Stimulated activated CD4-positive, alpha-beta T cell treated with anti-CD3 and anti-CD28 coated beads, TNF-alpha, amount 100 ng/mL, for 24 hours (primary cell): ENCODE results near the gene CCDC142.

Experiments used
- DNase-seq, 3 experiments: peaks; one replicate each; pipeline ENCODE4 v3.0.0-alpha.2; 2020; ENCODE audit warnings: low read depth in 3 of 3

Gene CCDC142

GRCh38 chr2:74482801-74483674 is at the start of gene CCDC142, which contains the start of gene TTC31:
Gene CCDC142, minus strand, starts transcription at chr2:74482998. Its CDS starts 161 bp downstream, at chr2:74482837.
Gene TTC31, plus strand, starts transcription at chr2:74483081. Its CDS starts 15 bp downstream, at chr2:74483096.
- DNase-seq, result peak; percentile 85 to 93 (median 93)

- no peak for DNase-seq
Measured at GRCh38 chr2:74532222-74532621, 49.4 kb upstream of the CCDC142 start.

- DNase-seq, result no peak
Measured at GRCh38 chr2:74531666-74532065, 48.9 kb upstream of the CCDC142 start.

GRCh38 chr2:74530239-74531187 is 47.7 kb upstream of the CCDC142 start:
- DNase-seq, result peak in 1 of 3 experiments; percentile 46

- DNase-seq, result peak; percentile 84 to 96 (median 87)
Measured at GRCh38 chr2:74529357-74530238, 46.8 kb upstream of the CCDC142 start, which contains the start of the genes AUP1 and HTRA2. Gene AUP1, minus strand, starts transcription at chr2:74529706. Its CDS starts 77 bp downstream, at chr2:74529629. Gene HTRA2, plus strand, starts transcription at chr2:74529933. Its CDS starts 74 bp downstream, at chr2:74530007.

- DNase-seq, result no peak
Measured at GRCh38 chr2:74528600-74529356, 46.0 kb upstream of the CCDC142 start.

GRCh38 chr2:74527741-74528140 is 44.9 kb upstream of the CCDC142 start:
- DNase-seq, result no peak

- DNase-seq, result no peak
Measured at GRCh38 chr2:74526649-74527230, 43.9 kb upstream of the CCDC142 start.

GRCh38 chr2:74525717-74526648 is 43.2 kb upstream of the CCDC142 start, which contains the start of gene DQX1:
Gene DQX1, minus strand, starts transcription at chr2:74526231. Its CDS starts 502 bp downstream, at chr2:74525729.
- DNase-seq, result no peak

- no peak for DNase-seq
Measured at GRCh38 chr2:74524955-74525716, 42.3 kb upstream of the CCDC142 start.

- no peak for DNase-seq
Measured at GRCh38 chr2:74524005-74524404, 41.2 kb upstream of the CCDC142 start.

GRCh38 chr2:74522516-74522915 is 39.7 kb upstream of the CCDC142 start:
- DNase-seq, result no peak

- no peak for DNase-seq
Measured at GRCh38 chr2:74516650-74517049, 33.9 kb upstream of the CCDC142 start.

GRCh38 chr2:74515981-74516633 is 33.3 kb upstream of the CCDC142 start:
- peak in 2 of 3 experiments; percentile 68 to 78 for DNase-seq

- DNase-seq, result no peak
Measured at GRCh38 chr2:74515271-74515980, 32.6 kb upstream of the CCDC142 start.
